Keratinocyte (primary cell): ENCODE data around the gene PTPN2. TPM values are rescaled to one million over a fixed set of nuclear protein-coding genes. Genes with fewer than 3 reads are reported as not detected.

Source experiments
- DNase-seq: peaks from one replicate; pipeline ENCODE4 v3.0.0-alpha.2; 2011; ENCODE audit warnings: low read depth, missing footprints, low spot score
- FAIRE-seq: peaks from 2 replicates; lab custom pipeline; 2011; peaks lifted over from hg19 to GRCh38; lab: Jason Lieb, UNC
- H2AFZ ChIP-seq: 2 replicates; pipeline ENCODE4 v1.6.0; 2012; ENCODE audit warnings: low read length, control low read depth, inconsistent platforms; ENCODE audit not compliant: control insufficient read depth
- H3K27ac ChIP-seq: 2 replicates; pipeline ENCODE4 v1.5.1; 2011; ENCODE audit warnings: low read length; ENCODE audit not compliant: control insufficient read depth, insufficient read depth
- H3K27me3 ChIP-seq: 3 replicates; pipeline ENCODE4 v1.6.0; 2011; ENCODE audit warnings: low read length; ENCODE audit not compliant: control insufficient read depth, insufficient read depth; ENCODE audit errors: extremely low read depth
- H3K36me3 ChIP-seq, 2 experiments: 2 replicates in 1 of 2; 3 replicates in 1 of 2; pipeline ENCODE4 v1.5.1; 2011; ENCODE audit warnings: low read length in 2 of 2, mild to moderate bottlenecking in 1 of 2; ENCODE audit not compliant: control insufficient read depth in 2 of 2, insufficient read depth in 2 of 2; ENCODE audit errors: extremely low read depth in 1 of 2
- H3K4me1 ChIP-seq: 3 replicates; pipeline ENCODE4 v1.5.1; 2011; ENCODE audit warnings: low read length; ENCODE audit not compliant: control insufficient read depth, insufficient read depth; ENCODE audit errors: extremely low read depth
- H3K4me2 ChIP-seq: 3 replicates; pipeline ENCODE4 v1.6.0; 2011; ENCODE audit warnings: low read depth, low read length; ENCODE audit not compliant: control insufficient read depth, insufficient read depth; ENCODE audit errors: extremely low read depth
- H3K4me3 ChIP-seq, 3 experiments: fragments of 200-600 bp in 1 of 3; sonication (generic) in 1 of 3; 2 replicates in 2 of 3; 3 replicates in 1 of 3; pipeline ENCODE4 v1.5.1; 2011 to 2016; ENCODE audit warnings: low read length in 3 of 3, mild to moderate bottlenecking in 3 of 3, control low read depth in 2 of 3, inconsistent platforms in 1 of 3, low read depth in 1 of 3, mixed read lengths in 1 of 3, mixed run types in 1 of 3, moderate library complexity in 1 of 3; ENCODE audit not compliant: control insufficient read depth in 2 of 3, insufficient read depth in 2 of 3; ENCODE audit errors: extremely low read depth in 1 of 3
- H3K79me2 ChIP-seq: 2 replicates; pipeline ENCODE4 v1.6.0; 2012; ENCODE audit warnings: low read length; ENCODE audit not compliant: control insufficient read depth, insufficient read depth
- H3K9ac ChIP-seq: 3 replicates; pipeline ENCODE4 v1.6.0; 2011; ENCODE audit warnings: low read length; ENCODE audit not compliant: control insufficient read depth, insufficient read depth; ENCODE audit errors: extremely low read depth
- H3K9me1 ChIP-seq: 3 replicates; pipeline ENCODE4 v1.6.0; 2011; ENCODE audit warnings: low read length; ENCODE audit not compliant: control insufficient read depth, insufficient read depth; ENCODE audit errors: extremely low read depth
- H3K9me3 ChIP-seq: 2 replicates; pipeline ENCODE4 v1.5.1; 2012; ENCODE audit warnings: low read depth, low read length; ENCODE audit not compliant: control insufficient read depth
- H4K20me1 ChIP-seq: 3 replicates; pipeline ENCODE4 v1.6.0; 2011; ENCODE audit warnings: low read length; ENCODE audit not compliant: control insufficient read depth, insufficient read depth; ENCODE audit errors: extremely low read depth
- CTCF ChIP-seq, 3 experiments: IDR thresholded peaks in 1 of 3; conservative IDR thresholded peaks in 1 of 3; optimal IDR thresholded peaks in 1 of 3; 2 replicates in 2 of 3; 3 replicates in 1 of 3; pipeline versions ENCODE3 to v1.5.1; 2011; ENCODE audit warnings: low read length in 3 of 3, mild to moderate bottlenecking in 3 of 3, moderate library complexity in 2 of 3, control low read depth in 1 of 3, inconsistent platforms in 1 of 3; ENCODE audit not compliant: insufficient read depth in 2 of 3; ENCODE audit errors: extremely low read depth in 1 of 3
- EZH2 ChIP-seq: IDR thresholded peaks from one replicate; pipeline ENCODE4 v1.6.1; 2012; ENCODE audit warnings: inconsistent platforms, mild to moderate bottlenecking, low read length, moderate library complexity
- dilution Hi-C: fragments of 300-500 bp; cut with MboI; formaldehyde crosslinking; loops from one replicate; pipeline ENCODE4 v1.7.0; 2020; ENCODE audit warnings: low sequenced_read_pairs; ENCODE audit not compliant: extremely low pct_ligation_motif_present
- polyA plus RNA-seq, 5 experiments: library from polyadenylated mRNA; depleted of rRNA in 3 of 5; stranded (reverse) in 3 of 5; stranded (forward) in 1 of 5; unstranded in 1 of 5; fragments of >200 nt; gene quantifications; 1 replicate in 1 of 5; 2 replicates in 3 of 5; 3 replicates in 1 of 5; pipeline versions ENCODE4 v1.2.1 to v1.2.3, GENCODE V29; 2011 to 2012; ENCODE audit warnings: missing spikeins in 2 of 5, low read depth in 1 of 5, low replicate concordance in 1 of 5

PTPN2 gene
- polyA plus RNA-seq, 1 donor (not counting 4 experiments of a cell fraction or from before 2014, with no cell fraction given): 39.9 TPM

GRCh38 chr18:12908706-12909105 lies 24.7 kb upstream of the PTPN2 start:
- H3K9ac ChIP-seq: no peak overlapping the region
- no peak for FAIRE-seq
- no peaks in the 10 kb centered on the region for H3K36me3 ChIP-seq
- dilution Hi-C loops: loop anchor here (25.0 kb wide), 1 partner anchor 171 kb away; no protein-coding TSS in a partner anchor
- H4K20me1 ChIP-seq: no peaks in the 10 kb centered on the region
- no peaks in the 10 kb centered on the region for H3K79me2 ChIP-seq
- peaks cover 2% of the 10 kb centered on the region for H3K4me1 ChIP-seq
- H2AFZ ChIP-seq: no peak overlapping the region
- H3K27ac ChIP-seq: no peak overlapping the region
- no peak for TF ChIP-seq CTCF (optimal IDR thresholded peaks at IDR 0.05 in 1 of 3, IDR thresholded peaks at IDR 0.05 in 1 of 3, conservative IDR thresholded peaks at IDR 0.05 in 1 of 3; ENCODE audit: extremely low read depth in 1 of 3, insufficient read depth in 2 of 3, low read length in 3 of 3)
- TF ChIP-seq EZH2: no peak
- H3K9me1 ChIP-seq: no peaks in the 10 kb centered on the region
- H3K27me3 ChIP-seq: peaks cover 7% of the 10 kb centered on the region
- H3K4me2 ChIP-seq: no peak overlapping the region
- H3K4me3 ChIP-seq: no peak overlapping the region
- peaks cover 2% of the 10 kb centered on the region for H3K9me3 ChIP-seq
- no peak for DNase-seq

- dilution Hi-C loops: loop anchor here (25.0 kb wide), 1 partner anchor 170 kb away; no protein-coding TSS in a partner anchor
- no peaks in the 10 kb centered on the region for H3K9me1 ChIP-seq
- H2AFZ ChIP-seq: no peak overlapping the region
- FAIRE-seq (no peak), DNase-seq (no peak)
- H3K27me3 ChIP-seq: peaks cover 7% of the 10 kb centered on the region
- H3K9me3 ChIP-seq: peaks cover 2% of the 10 kb centered on the region
- no peak overlapping the region for H3K9ac ChIP-seq
- peaks cover 2% of the 10 kb centered on the region for H3K4me1 ChIP-seq
- no peaks in the 10 kb centered on the region for H3K79me2 ChIP-seq
- H3K4me3 ChIP-seq: no peak overlapping the region
- no peaks in the 10 kb centered on the region for H4K20me1 ChIP-seq
- no peak overlapping the region for H3K27ac ChIP-seq
- no peaks in the 10 kb centered on the region for H3K36me3 ChIP-seq
- no peak for TF ChIP-seq EZH2
- TF ChIP-seq CTCF (optimal IDR thresholded peaks at IDR 0.05 in 1 of 3, IDR thresholded peaks at IDR 0.05 in 1 of 3, conservative IDR thresholded peaks at IDR 0.05 in 1 of 3; ENCODE audit: extremely low read depth in 1 of 3, insufficient read depth in 2 of 3, low read length in 3 of 3): no peak
- H3K4me2 ChIP-seq: no peak overlapping the region
Measured at GRCh38 chr18:12907258-12907925, 23.4 kb upstream of the PTPN2 start.
